HG02852 (cell line): ENCODE measurements around the gene SARDH.
"Not testable (repeated sequence)": the region's sequence is repeated elsewhere in the genome, so short reads cannot be mapped to it uniquely, and the experiment has no call there.

Experiments
- ATAC-seq: cut with Tn5 transposase; IDR thresholded peaks from one replicate; pipeline ENCODE4 v1.9.1; 2021; ENCODE audit warnings: mild to moderate bottlenecking, moderate library complexity; ENCODE audit not compliant: unreplicated experiment

Gene SARDH

GRCh38 chr9:133686642-133687575, 51.2 kb downstream of the SARDH start:
- no peak for ATAC-seq

DNA sequence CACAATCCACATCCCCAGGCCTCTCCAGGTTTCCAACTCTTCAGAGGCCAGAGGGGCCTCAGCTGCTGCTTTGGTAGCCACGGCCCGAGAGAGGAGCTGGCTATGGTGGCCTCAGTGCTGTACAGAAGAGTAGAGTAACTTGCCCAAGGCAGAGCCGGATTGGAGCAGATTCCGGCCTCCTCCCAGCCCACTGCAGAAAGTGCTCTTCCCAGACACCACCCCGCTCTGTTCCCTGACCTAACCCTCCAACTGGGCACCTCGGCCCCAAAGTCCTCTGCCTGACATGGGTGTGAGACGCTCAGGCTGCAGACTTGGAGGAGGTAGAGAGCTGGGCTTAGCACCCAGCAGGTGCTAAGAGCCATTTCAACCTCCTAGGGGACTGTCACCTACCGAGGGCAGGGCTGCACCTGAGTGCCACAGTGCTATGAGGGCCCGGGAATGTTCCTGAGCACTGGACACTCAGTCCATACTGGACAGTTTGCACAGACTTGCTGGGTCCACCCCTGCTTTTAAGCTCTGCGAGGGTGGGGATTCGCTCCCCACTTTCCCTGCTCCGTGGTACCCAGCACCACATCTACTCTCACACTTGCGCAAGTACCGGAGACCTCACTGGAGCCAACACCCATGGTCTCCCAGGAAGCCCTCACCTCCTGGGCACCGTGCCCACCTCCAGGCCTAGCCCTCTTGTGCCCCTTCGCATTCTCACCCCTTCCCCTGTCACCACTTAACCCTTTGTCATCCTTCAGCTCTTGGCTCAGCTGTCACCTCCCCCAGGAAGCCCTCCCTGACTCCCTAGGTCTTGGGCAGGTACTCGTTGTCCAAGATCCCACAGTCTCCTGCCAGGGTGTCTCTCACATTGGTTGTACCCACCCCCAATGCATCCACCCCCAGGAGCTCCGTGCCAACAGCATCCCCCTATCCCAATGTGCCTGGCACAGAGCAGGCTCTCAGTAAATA, 52.2 kb downstream of the SARDH start:
- ATAC-seq = no peak

- no peak for ATAC-seq
Measured at GRCh38 chr9:133684936-133685361, 53.2 kb downstream of the SARDH start.

DNA sequence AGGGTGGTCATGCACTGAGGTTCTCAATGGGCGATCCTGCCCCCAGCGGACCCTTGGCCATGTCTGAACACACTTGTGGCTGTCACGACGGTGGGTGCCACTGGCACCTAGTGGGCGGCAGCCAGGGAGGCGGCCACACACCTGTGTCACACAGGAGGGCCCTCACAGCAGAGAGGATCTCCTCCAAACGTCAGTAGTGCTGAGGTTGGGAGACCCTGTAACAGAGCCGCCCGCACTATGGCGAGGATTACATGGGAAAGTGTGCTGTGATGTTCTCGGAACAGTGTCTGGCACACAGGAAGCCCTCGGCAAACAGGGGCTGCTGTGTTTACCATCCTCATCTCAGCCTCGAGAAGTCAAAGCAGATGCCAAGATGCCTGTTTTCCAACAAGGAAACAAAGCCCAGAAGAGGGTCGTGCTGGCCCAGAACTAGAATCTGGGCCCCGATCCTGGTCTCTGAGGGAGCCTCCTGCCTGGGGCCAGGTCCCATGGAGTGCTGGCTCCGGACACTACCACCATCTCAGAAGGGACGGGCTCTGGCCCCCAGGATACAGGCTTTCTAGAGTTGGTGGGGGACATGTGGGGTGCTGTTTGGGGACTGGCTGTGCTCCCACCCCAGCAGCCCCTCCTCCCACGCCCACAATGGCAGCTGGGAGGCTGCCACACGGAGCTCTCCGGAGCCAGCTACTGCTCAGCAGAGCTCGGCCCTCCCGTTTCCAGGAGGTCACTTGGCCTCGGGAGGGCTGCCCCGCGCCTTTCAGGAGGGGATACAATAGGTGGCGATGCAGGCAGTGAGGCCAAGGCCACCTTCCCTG, 53.8 kb downstream of the SARDH start:
- ATAC-seq = no peak

- ATAC-seq = no peak
Measured at GRCh38 chr9:133683586-133684120, 54.5 kb downstream of the SARDH start.

- ATAC-seq = no peak
Measured at GRCh38 chr9:133682818-133683585, 55.1 kb downstream of the SARDH start.

GRCh38 chr9:133681658-133682306, 56.4 kb downstream of the SARDH start:
- no peak for ATAC-seq

DNA sequence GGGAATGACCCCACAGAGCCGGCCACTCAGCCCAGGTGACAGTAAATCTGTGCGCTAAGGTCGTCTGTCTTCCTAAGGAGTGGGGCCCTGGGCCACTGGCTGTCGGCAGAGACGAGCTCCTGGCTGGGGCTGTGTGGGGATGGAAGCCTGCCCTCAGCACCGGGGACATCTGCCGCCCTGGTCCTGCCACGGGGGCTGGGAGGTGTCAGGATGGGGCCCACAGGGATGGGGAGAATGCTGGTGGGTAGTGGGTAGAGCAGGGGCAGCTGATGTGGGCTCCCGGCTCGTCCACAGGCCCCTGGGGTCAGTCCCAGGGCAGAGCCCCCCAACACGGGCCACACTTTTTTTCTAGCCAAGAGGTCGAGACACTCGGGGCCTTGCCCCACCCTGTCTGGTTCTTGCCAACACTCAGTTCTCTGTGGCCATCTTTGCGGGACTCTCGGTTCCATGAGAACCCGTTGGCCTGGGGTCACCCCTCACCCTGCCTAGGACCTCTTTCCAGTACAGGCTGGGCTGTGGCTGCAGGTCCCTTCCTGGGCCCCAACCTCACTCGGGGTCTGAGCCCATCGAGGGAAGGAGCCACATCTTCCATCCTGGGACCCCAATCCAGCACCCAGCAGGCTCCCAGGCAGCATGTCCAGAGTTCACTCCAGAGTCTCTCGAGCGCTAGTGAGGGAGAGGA, 57.0 kb downstream of the SARDH start:
- ATAC-seq = no peak

- ATAC-seq = no peak
Measured at GRCh38 chr9:133680250-133680975, 57.7 kb downstream of the SARDH start.

DNA sequence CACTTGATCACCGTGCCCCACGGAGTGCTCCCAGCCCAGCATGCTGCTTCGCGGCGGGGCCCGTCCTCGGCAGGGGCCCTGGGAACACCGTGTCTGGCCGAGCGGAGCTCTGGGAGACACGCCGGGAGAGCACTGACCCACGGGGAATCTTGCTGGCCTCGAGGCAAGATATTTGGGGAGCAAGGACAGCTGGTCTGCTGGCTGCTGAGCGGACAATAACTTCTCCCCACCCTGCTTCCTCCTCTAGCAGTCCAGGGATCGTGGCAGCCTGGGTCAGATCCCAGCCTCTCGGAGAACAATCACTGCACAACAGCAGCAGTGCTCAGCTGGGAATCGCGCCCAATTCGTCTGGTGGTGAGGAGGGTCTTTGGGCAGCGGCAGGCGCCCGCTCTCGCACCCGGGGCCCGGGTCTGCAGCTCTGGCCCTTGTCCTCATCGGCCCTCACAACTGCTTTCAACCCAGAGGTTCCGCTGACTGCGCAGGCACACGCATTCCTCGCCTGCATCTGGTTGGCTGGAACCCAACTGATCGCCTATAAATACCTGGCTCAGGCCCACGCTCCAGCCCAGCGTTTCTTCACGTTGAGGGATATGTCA, 58.6 kb downstream of the SARDH start:
- no peak for ATAC-seq

GRCh38 chr9:133679056-133679455, 59.1 kb downstream of the SARDH start:
- no peak for ATAC-seq

DNA sequence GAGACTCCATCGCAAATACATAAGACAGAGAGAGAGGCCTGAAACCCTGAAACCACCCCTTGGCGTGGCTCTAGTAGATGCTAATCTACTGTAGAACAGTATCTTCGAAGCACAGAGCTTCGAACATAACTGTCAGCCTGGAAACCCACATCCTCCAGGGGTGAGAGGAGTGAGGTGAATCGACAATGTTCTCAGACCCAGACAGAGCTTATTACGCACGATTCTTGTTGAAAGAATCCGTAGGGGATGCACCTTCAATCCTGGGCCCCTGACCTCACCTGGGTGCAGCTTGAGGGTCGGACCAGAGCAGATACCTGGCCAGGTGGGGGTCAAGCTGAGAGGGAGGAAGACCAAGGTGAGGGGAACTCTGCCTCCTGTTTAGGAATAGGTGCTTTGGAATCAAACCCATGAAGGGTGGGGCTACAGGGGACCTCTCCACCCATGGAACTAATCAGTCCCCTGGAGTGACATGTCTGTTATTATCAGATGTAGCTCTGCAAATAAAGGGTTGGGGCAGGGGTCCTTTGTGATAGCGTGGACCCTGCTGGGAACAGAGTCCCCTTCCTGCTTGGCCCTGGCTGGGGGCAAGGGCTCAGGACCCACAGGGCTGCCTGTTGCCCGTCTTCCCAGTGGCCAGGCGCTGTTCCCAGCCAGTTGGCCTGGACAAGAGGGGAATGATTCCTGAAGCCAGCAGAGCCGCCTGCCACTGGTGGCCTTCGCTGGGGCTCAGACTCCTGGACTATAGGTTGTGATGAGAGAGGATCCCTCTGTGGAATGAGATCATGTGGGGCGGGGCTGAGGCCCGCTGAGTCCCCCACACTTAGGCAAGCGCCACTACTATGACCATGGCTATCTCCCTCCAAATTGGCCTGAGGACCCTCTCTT, 60.8 kb downstream of the SARDH start:
- no peak for ATAC-seq

DNA sequence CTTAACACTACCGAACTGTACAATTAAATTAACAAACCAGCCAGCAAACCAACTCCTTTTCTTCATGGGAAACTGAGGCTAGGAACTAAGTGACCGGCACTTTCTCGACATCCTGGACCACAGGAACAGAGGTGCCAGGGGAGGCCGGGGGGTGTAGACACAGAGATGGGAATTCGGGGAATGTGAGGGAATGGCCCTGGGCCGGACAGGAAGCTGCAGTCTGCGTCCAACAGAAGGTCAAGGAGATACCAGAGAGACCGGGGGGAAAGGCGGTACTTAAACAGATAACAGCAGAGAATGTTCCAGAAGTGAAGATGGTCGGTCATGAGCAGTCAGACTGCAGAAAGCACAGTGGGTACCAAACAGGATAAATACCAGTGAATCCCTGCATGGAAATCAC, 61.7 kb downstream of the SARDH start:
- ATAC-seq = no peak

DNA sequence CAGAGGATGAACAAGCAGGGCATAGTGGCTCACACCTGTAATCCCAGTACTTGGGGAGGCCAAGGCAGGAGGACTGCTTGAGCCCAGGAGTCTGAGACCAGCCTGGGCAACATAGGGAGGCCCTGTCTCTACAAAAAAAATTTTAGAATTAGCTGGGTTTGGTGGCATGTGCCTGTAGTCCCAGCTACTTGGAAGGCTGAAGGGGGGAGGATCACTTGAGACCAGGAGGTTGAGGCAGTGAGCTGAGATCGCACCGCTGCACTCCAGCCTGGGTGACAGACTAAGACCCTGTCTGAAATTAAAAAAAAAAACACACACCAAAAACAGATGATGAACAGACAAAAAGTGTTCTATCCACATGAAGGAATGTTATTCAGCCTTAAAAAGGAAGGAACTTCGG, 62.4 kb downstream of the SARDH start:
- not testable (repeated sequence) for ATAC-seq

DNA sequence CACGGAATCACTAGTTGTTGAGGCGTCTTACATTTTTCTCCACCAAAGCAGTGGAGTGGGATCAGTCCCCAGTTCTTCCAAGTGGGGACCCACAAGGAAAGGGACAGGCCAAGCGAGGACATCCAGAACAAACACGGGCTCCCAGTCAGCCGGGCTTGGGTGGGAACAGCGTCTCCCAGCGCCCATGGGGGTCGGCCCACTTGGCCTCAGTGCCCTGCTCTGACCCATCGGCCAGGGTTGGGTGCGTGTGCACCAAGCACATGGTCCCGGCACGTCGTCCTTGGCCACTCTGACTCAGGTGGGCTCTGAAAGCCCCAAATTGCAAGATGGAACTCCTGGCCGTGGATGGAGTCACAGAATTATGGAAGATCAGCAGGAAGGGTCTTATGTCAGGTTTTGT, 64.1 kb downstream of the SARDH start:
- no peak for ATAC-seq

DNA sequence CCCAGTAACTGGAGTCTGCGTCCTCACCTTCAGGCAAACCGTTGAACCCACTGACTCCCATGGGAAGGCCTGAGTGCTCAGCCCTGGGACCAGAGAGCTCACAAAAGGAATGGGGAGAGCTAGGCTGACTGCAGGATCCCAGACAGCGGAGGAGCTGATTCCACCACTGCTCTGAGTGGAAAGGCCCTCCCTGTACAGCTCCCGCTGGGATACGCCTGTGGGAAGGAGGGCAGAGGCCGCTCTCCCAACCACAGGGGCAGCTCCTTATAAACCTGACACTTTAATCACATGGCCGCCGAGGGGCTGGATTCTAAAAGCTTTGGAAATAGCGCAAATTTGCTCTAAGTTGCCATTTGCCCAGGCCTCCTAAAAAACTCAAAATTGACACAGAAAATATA, 64.9 kb downstream of the SARDH start:
- no peak for ATAC-seq
